Fibroblast of lung (primary cell): ENCODE data around the gene NCOR1. TPM values are rescaled to one million over a fixed set of nuclear protein-coding genes. Genes with fewer than 3 reads are reported as not detected.

Source experiments
- DNase-seq, 2 donors: peaks; one replicate each; pipeline versions ENCODE4 v3.0.0 to v3.0.0-alpha.2; 2010; ENCODE audit warnings: low read depth in 2 of 2
- H2AFZ ChIP-seq: 2 replicates; pipeline ENCODE4 v1.5.1; 2012; ENCODE audit warnings: low read length, control low read depth, inconsistent platforms
- H3K27ac ChIP-seq: 2 replicates; pipeline ENCODE4 v1.5.1; 2011; ENCODE audit warnings: low read length, control low read depth; ENCODE audit not compliant: insufficient read depth
- H3K27me3 ChIP-seq: 2 replicates; pipeline ENCODE4 v1.5.1; 2011; ENCODE audit warnings: mild to moderate bottlenecking, low read length; ENCODE audit not compliant: control insufficient read depth, insufficient read depth
- H3K36me3 ChIP-seq: 2 replicates; pipeline ENCODE4 v1.5.1; 2011; ENCODE audit warnings: low read length; ENCODE audit not compliant: control insufficient read depth, insufficient read depth
- H3K4me1 ChIP-seq: 2 replicates; pipeline ENCODE4 v1.5.1; 2011; ENCODE audit warnings: low read length; ENCODE audit not compliant: control insufficient read depth, insufficient read depth; ENCODE audit errors: extremely low read depth
- H3K4me2 ChIP-seq: 2 replicates; pipeline ENCODE4 v1.5.1; 2011; ENCODE audit warnings: low read length, control low read depth; ENCODE audit not compliant: insufficient read depth; ENCODE audit errors: extremely low read depth
- H3K4me3 ChIP-seq, 4 experiments: fragments of 200-600 bp in 1 of 4; sonication (generic) in 1 of 4; replicated peaks in 1 of 4; 2 replicates each; pipeline ENCODE4 v1.5.1; 2011 to 2016; ENCODE audit warnings: low read length in 4 of 4, low read depth in 3 of 4, mild to moderate bottlenecking in 3 of 4, control low read depth in 2 of 4, inconsistent platforms in 1 of 4, mixed read lengths in 1 of 4; ENCODE audit not compliant: insufficient read depth in 1 of 4; ENCODE audit errors: control extremely low read depth in 1 of 4
- H3K79me2 ChIP-seq: 2 replicates; pipeline ENCODE4 v1.5.1; 2012; ENCODE audit warnings: mild to moderate bottlenecking, low read length, inconsistent platforms; ENCODE audit not compliant: control insufficient read depth, insufficient read depth
- H3K9ac ChIP-seq: 2 replicates; pipeline ENCODE4 v1.5.1; 2011; ENCODE audit warnings: mild to moderate bottlenecking, low read length, control low read depth; ENCODE audit not compliant: insufficient read depth
- H3K9me3 ChIP-seq: 2 replicates; pipeline ENCODE4 v1.5.1; 2012; ENCODE audit warnings: low read depth, low read length; ENCODE audit not compliant: control insufficient read depth, insufficient read depth
- H4K20me1 ChIP-seq: 2 replicates; pipeline ENCODE4 v1.5.1; 2011; ENCODE audit warnings: low read length; ENCODE audit not compliant: control insufficient read depth, insufficient read depth; ENCODE audit errors: extremely low read depth
- CTCF ChIP-seq, 2 donors: IDR thresholded peaks in 1 of 2; conservative IDR thresholded peaks in 1 of 2; 1 replicate in 1 of 2; 2 replicates in 1 of 2; pipeline ENCODE4 v1.5.1; 2011 to 2012; ENCODE audit warnings: low read length in 2 of 2, control low read depth in 1 of 2, inconsistent platforms in 1 of 2, low read depth in 1 of 2, mild to moderate bottlenecking in 1 of 2
- EZH2 ChIP-seq: IDR thresholded peaks from 2 replicates; pipeline ENCODE4 v1.5.1; 2012; ENCODE audit warnings: low read length, control low read depth, mild to moderate bottlenecking; ENCODE audit errors: missing control alignments
- polyA plus RNA-seq, 2 donors: library from polyadenylated mRNA; depleted of rRNA in 1 of 2; stranded (reverse) in 1 of 2; unstranded in 1 of 2; fragments of >200 nt; gene quantifications; 2 replicates each; pipeline ENCODE4 v1.2.1, GENCODE V29; 2011 to 2012; ENCODE audit warnings: missing spikeins in 1 of 2
- total RNA-seq: library from RNA; depleted of rRNA; stranded (reverse); fragments of >200 nt; gene quantifications from 2 replicates; pipeline ENCODE4 v1.2.1, GENCODE V29; 2014

Gene NCOR1
- total and polyA plus RNA-seq, 2 donors (not counting 1 experiment from before 2014, with no cell fraction given), result 67.6 to 106 TPM

- Histone ChIP-seq H3K4me1 (no peaks in the 10 kb centered on the region), H3K27me3 (no peaks in the 10 kb centered on the region), H3K9me3 (no peaks in the 10 kb centered on the region), H3K4me3 (no peak overlapping the region), H3K9ac (no peak overlapping the region), H4K20me1 (no peaks in the 10 kb centered on the region), H3K27ac (no peak overlapping the region), H3K4me2 (no peak overlapping the region), H3K36me3 (peaks cover 3% of the 10 kb centered on the region), H2AFZ (no peak overlapping the region), H3K79me2 (no peaks in the 10 kb centered on the region)
- TF ChIP-seq CTCF (conservative IDR thresholded peaks at IDR 0.05 in 1 of 2, IDR thresholded peaks at IDR 0.05 in 1 of 2; ENCODE audit: low read depth in 1 of 2, low read length in 2 of 2) (no peak), EZH2 (no peak)
- no peak for DNase-seq
Measured at GRCh38 chr17:16141685-16142084, 73.6 kb downstream of the NCOR1 start.

- no peak for TF ChIP-seq CTCF (conservative IDR thresholded peaks at IDR 0.05 in 1 of 2, IDR thresholded peaks at IDR 0.05 in 1 of 2; ENCODE audit: low read depth in 1 of 2, low read length in 2 of 2)
- TF ChIP-seq EZH2, result no peak
- no peak overlapping the region for H2AFZ ChIP-seq
- DNase-seq, result no peak
Measured at GRCh38 chr17:16140854-16141253, 74.5 kb downstream of the NCOR1 start.

GRCh38 chr17:16135461-16135860 is 79.9 kb downstream of the NCOR1 start:
- Histone ChIP-seq H3K9ac (no peak overlapping the region), H4K20me1 (no peaks in the 10 kb centered on the region), H3K27me3 (no peaks in the 10 kb centered on the region), H3K4me3 (no peak overlapping the region), H3K4me2 (no peak overlapping the region), H3K36me3 (peaks cover 3% of the 10 kb centered on the region), H3K79me2 (no peaks in the 10 kb centered on the region), H2AFZ (no peak overlapping the region), H3K27ac (no peak overlapping the region), H3K4me1 (no peaks in the 10 kb centered on the region), H3K9me3 (no peaks in the 10 kb centered on the region)
- TF ChIP-seq CTCF (conservative IDR thresholded peaks at IDR 0.05 in 1 of 2, IDR thresholded peaks at IDR 0.05 in 1 of 2; ENCODE audit: low read depth in 1 of 2, low read length in 2 of 2) (no peak), EZH2 (no peak)
- DNase-seq, result peak; percentile 17 to 25

More at GRCh38 chr17:16140854-16141253, 74.5 kb downstream of the NCOR1 start:
- H3K4me2 ChIP-seq, result no peak overlapping the region
- H4K20me1 ChIP-seq, result no peaks in the 10 kb centered on the region
- H3K9ac ChIP-seq, result no peak overlapping the region
- no peak overlapping the region for H3K4me3 ChIP-seq
- no peaks in the 10 kb centered on the region for H3K9me3 ChIP-seq
- H3K79me2 ChIP-seq, result no peaks in the 10 kb centered on the region
- H3K36me3 ChIP-seq, result peaks cover 3% of the 10 kb centered on the region
- H3K27me3 ChIP-seq, result no peaks in the 10 kb centered on the region
- H3K4me1 ChIP-seq, result no peaks in the 10 kb centered on the region
- no peak overlapping the region for H3K27ac ChIP-seq
